Measurements from ENCODE around the gene CHAF1B.

DNA sequence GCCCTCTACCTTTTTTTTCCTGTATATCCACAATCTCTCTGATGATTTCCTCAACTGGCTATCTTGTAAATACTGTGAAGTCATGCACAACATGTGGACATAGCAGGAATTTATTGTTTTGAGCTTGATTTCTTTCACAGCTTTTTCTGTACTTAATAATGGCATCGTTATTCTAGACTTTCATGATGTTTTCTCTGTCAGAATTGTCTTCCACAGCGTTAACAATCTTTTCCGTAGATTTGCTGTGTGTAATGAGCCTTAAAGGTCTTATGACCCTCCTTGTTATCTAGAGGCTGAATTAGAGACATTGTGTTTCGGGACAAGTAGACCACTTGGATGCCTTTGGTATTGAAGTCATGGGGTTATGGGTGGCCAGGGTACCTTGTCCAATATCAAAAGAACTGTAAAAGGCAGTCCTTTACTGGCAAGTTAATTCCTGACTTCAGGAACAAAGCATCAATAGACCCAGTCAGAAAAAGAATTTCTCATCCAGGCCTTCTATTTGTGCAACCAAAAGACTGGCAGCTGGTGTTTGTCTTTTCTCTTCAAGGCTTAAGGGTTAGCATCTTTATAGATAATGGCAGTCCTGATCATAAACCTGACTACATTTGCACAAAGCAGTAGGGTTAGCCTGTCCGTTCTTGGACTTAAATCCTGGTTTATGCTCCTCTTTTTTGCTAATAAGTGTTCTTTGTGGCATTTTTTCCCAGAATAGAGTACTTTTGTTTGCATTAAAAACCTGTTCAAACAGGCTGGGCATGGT is 30.1 kb upstream of the CHAF1B start:
- TF ChIP-seq, protein P1, sequence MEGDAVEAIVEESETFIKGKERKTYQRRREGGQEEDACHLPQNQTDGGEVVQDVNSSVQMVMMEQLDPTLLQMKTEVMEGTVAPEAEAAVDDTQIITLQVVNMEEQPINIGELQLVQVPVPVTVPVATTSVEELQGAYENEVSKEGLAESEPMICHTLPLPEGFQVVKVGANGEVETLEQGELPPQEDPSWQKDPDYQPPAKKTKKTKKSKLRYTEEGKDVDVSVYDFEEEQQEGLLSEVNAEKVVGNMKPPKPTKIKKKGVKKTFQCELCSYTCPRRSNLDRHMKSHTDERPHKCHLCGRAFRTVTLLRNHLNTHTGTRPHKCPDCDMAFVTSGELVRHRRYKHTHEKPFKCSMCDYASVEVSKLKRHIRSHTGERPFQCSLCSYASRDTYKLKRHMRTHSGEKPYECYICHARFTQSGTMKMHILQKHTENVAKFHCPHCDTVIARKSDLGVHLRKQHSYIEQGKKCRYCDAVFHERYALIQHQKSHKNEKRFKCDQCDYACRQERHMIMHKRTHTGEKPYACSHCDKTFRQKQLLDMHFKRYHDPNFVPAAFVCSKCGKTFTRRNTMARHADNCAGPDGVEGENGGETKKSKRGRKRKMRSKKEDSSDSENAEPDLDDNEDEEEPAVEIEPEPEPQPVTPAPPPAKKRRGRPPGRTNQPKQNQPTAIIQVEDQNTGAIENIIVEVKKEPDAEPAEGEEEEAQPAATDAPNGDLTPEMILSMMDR (IDR thresholded peaks at IDR 0.05): no peak
- no peak for TF ChIP-seq POLR2A (IDR thresholded peaks at IDR 0.05; ENCODE audit: low read depth)
- TF ChIP-seq POLR2AphosphoS5 (IDR thresholded peaks at IDR 0.05): no peak

All from esophagus muscularis mucosa (tissue), 3 donors.